Stimulated activated CD8-positive, alpha-beta memory T cell treated with anti-CD3 and anti-CD28 coated beads, Interleukin-12 subunit alpha, Interleukin-12 subunit beta, amount 100 ng/mL, for 24 hours (primary cell): Measurements from ENCODE around the gene POLN.

Source experiments
- DNase-seq: peaks from one replicate; pipeline ENCODE4 v3.0.0-alpha.2; 2020; ENCODE audit errors: extremely low read depth

Gene POLN

GRCh38 chr4:2116687-2117400 lies 125.1 kb downstream of the POLN start:
- no peak for DNase-seq

- no peak for DNase-seq
These were observed 136.4 kb downstream of the POLN start for GRCh38 chr4:2105559-2105958.

DNA sequence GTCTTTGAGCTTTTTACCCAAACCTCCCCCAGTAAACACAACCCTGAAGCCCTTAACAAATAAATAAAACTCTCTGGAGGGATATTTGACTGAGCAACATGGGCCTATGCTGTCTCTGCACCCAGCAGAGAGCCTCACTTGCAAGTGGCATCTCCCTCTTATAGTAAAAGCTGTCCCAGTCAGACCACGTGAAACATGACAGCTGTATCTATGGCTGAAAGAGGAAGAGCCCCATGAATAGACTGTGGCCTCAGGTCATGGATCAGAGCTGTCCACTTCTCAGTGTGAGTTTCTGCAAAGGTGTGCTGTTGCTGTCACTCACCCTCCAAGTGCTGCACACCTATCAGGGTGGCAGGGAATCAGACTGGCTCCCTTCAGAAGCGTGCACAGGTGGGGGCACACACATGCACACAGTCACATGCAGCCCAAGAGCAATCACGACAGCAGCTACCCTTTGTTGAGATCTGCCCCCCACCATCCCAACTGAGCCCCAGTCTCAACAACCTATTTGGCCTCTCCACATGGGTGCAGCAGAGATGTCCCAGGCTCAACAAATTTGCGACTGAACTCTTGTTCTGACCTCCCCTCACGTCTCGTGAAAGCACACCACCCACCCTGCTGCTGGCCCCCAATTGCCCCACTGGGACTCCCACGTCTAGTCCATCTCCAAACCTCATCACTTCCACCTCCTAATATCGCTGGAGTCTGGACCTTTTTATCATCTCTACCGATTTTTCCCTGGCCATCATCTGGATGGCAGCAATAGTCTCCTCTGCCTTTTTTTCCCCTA lies 137.2 kb downstream of the POLN start:
- no peak for DNase-seq

GRCh38 chr4:2103843-2104547 lies 137.9 kb downstream of the POLN start:
- no peak for DNase-seq

DNA sequence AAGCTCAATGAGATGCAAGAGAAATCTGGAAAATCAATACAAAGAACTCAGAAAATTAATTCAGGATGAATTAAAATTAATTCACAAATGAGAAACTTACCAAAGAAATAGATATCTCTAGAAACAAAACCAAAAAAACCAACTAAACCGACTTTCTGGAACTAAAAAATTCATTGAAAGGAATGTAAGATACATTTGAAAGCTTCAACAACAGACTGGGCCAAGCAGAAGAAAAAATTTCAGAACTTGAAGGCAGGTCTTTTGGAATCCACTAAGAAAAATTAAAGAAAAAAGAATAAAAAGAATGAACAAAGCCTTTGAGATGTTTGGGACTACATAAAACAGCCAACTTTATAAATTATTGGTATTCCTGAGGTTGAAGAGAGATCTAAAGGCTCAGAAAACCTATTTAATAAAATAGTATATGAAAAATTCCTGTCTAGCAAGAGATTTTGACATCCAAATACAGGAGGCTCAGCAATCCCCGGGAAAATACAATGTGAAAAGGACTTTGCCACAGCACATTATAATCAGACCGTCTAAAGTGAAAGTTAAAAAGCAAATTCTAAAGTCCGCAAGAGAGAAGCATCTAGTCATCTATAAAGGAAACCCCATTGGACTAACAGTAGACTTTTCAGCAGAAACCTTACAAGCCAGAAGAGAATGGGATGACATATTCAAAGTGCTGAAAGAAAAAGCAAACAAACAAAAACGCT lies 138.6 kb downstream of the POLN start:
- no peak for DNase-seq

DNA sequence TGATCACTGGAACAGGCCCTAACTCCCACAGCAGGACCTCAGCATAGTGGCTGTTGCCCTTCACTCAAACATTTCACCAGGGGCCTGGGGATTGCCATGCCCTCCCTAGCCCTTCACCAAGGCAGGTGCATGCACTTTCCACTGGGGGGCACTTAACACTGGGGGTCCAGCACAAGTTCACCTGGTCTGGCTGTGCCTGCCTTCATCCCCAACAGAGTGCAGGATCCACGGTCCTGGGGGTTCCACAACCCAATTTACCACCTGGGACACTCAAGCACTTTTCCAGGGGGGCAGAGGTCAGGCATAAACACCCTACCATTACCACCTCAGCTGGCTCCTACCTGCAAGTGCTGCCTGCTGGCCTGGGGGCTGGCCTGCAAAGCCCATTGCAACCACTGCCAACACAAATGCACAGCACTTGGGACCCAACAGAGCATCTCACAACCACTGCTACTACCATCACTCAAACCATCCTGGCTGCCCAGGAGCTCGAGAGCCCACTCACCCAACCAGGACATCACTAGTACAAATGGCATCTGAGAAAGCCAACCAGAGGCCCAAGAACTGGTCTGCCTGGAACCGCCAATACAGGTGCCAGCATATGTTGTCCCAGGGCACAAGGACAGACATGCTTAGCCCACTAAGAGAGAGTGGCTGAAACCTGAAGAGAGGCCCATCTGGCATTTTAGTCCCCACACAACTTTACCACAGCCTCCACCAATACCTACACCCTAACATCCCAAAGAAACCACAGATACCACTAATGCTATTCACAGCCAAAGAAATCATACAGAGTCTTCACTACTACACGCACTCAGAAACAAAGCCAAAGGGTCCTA lies 139.7 kb downstream of the POLN start:
- DNase-seq, result no peak

DNA sequence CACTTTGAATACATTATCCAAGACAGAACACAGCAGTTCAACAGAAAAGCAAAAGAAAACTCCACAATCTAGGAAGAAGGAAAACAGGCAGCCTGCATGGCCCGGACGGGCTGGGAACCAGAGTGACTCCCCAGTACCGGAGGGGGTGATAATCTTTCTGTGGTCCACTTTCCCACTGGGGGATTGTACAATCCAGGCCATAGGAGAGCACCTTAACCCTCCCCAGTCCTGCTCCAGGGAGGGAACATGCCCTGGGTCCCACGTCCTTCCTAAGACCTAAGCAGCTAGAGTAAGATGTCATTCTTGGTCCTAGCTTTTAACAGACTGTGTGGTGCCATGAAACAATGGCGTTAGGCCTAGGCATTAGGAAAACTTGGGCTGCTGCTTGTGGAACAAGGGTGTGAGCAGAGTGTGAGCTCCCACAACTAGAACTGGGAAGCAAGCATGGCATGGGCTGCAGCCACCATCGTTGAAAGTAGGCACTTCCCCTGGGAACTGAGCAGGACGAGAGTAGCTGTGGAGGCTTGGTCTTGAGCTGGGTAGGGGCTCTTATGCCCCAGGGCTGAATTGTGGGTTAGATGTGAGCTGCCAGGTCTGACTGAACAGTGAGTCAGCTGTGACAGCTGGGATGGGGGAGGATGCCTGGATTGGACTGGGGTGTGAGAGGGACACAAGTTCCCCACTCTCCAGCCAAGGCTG lies 140.4 kb downstream of the POLN start:
- no peak for DNase-seq

DNA sequence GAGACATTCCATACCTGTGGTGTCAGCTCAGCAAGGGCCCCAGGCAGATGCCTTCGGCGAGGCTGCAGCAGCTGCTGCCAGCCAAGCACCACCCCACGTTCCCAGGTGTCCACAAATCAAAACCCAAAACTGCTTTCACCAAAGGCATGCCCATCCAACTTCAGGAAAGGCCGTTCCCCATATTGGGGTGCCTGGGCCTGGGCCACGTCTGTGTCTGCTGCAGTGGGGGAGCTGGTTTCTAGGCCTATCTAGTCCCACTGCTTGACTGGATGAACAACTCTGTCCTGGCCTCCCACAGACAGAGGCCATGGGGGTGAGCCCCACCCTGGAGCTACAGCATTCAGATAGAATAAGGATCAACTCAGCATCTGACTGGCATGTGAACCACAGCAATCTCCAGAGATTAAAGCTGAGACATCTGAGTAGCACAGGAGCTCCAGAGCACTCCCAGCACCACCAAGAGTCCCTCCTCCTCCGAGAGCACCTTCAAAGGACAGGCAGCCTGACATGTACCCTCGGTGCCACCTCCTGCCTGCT lies 145.8 kb downstream of the POLN start:
- DNase-seq, result no peak

DNA sequence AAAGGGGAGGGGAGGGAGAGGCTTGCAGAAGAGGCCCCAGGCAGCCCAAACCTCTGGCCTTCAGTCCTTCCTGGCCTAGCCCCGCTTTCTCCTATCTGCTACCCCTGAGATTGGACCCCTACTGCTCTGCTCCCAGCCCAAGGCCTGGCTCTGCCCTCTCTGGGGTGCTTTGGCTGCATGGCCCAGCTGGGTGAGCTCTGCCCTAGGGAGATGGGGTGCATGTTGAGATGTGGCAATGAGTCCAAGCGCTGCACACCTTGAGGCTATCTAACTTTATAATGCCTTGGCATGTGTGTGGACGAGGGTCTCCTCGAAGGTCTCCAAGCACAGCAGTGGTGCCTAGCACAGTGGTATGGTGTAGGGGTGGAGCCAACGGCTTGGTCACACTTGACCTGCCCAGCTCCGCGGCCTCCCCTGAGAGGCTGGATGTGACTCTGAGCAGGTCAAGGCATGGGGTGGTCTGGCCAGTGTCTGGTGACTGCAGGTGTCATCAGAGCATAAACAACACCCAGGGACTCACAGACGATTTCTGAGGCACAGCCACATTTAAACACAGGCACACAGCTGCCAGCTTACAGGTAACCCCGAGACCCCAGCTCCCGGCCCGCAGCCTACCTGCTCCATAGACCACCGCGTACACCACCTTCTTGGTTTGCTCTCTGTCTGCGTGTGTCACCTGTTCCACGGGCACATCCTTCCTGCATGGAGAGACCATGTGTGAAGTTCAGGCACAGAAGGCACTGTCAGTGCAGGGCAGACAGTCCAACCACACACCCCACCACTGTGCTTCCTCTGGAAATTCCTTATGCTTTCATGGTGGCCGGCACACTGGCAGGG lies 146.5 kb downstream of the POLN start:
- no peak for DNase-seq

GRCh38 chr4:2094545-2094944 lies 147.4 kb downstream of the POLN start:
- no peak for DNase-seq

- no peak for DNase-seq
These were observed 148.7 kb downstream of the POLN start for GRCh38 chr4:2093265-2093664.

DNA sequence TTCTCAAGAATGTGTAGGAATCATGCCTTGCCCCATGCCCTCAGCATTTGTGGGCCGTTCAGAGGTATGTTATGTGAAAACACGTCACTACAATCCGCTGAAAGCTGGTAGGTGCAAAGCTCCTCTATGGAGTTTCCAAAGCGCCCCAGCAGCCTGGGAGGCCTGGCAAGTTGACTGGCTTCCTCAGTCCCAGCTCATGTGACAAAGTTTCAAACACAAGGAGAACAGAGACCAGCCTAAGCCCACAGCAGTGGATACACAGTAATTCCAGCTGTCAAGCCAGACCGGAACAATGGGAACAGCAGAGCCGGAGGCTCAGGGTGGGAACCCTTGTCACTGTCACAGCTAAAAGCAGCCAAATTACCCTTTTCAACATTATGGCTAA lies 149.3 kb downstream of the POLN start:
- DNase-seq, result no peak

GRCh38 chr4:2091990-2092668 lies 149.8 kb downstream of the POLN start:
- no peak for DNase-seq

- DNase-seq, result no peak
These were observed 151.3 kb downstream of the POLN start for GRCh38 chr4:2090642-2091041.

- no peak for DNase-seq
These were observed 152.7 kb downstream of the POLN start for GRCh38 chr4:2089222-2089621.

DNA sequence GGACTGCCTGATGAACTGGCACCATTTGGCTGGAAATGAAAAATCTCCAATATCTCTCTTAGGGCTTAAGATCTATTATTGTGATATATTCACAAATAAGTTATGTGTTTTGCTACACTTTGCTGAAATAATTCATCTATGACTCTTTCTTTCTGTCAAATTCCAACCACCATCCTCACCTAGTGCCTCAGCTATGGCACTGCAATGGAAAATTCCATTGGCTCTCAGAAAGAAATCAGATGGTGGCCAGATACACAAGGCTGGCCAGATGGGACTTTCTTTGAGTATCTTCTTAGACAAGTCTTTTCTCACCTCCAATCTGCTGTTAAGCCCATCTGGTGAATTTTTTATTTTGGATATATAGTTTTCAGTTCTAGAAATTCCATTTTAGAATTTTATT lies 154.8 kb downstream of the POLN start:
- no peak for DNase-seq

DNA sequence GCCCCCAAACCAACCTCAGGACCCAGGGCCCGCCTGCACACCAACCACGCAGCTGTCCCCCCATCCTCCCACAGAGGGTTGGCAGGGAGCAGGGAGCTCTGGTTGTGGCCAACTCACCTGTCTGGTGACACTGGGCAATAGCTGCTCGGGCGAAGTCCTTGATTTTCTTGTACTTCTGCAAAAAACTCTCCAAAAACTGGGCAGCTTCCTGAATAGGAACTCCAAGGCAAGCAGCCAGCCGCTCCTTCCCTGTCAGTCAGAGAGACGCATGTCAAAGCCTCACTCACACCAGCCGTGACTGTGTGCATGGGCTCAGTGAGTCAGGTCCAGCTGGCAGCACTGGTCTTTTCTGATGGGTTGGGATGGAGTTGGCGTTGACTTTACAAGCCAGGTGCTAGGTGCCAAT lies 156.4 kb downstream of the POLN start:
- DNase-seq, result no peak

- DNase-seq, result no peak
These were observed 157.6 kb downstream of the POLN start for GRCh38 chr4:2084316-2084715.

- no peak for DNase-seq
These were observed 158.1 kb downstream of the POLN start for GRCh38 chr4:2083826-2084160.
